HL-60 (cell line): ENCODE data around the gene PDCL2.

Source experiments
- DNase-seq, 2 experiments: peaks; one replicate each; pipeline ENCODE4 v3.0.0-alpha.2; 2010 to 2020; ENCODE audit warnings: low read depth in 1 of 2, low spot score in 1 of 2
- H3K27ac ChIP-seq: fragments of 250-450 bp; sonication (Bioruptor Pico); replicated peaks from 2 replicates; pipeline ENCODE4 v1.5.1; 2020; ENCODE audit warnings: mild to moderate bottlenecking, moderate library complexity
- H3K27me3 ChIP-seq: fragments of 250-450 bp; sonication (Bioruptor Pico); 2 replicates; pipeline ENCODE4 v1.5.1; 2021; ENCODE audit warnings: mild to moderate bottlenecking, moderate library complexity; ENCODE audit not compliant: insufficient read depth, poor library complexity, severe bottlenecking
- H3K4me3 ChIP-seq: replicated peaks from 2 replicates; pipeline ENCODE4 v1.5.1; 2011; ENCODE audit warnings: mild to moderate bottlenecking, control low read depth, low read length; ENCODE audit not compliant: insufficient read depth
- GABPA ChIP-seq: IDR thresholded peaks from 2 replicates; pipeline ENCODE4 v1.6.1; 2012; ENCODE audit warnings: low read depth
- POLR2AphosphoS5 ChIP-seq: IDR thresholded peaks from 2 replicates; pipeline ENCODE4 v1.6.1; 2012; ENCODE audit warnings: low read depth
- SPI1 ChIP-seq: IDR thresholded peaks from 2 replicates; pipeline ENCODE4 v1.6.1; 2012; ENCODE audit warnings: low read depth, mild to moderate bottlenecking, borderline replicate concordance
- TF ChIP-seq, protein P1 (sequence below): IDR thresholded peaks from 2 replicates; pipeline ENCODE4 v1.6.1; 2012; ENCODE audit warnings: low read depth; ENCODE audit not compliant: insufficient replicate concordance
- TF ChIP-seq, protein P2 (sequence below): IDR thresholded peaks from one replicate; pipeline ENCODE4 v1.5.1; 2011; ENCODE audit warnings: low read length, control low read depth, inconsistent platforms; ENCODE audit not compliant: insufficient read depth

Gene PDCL2

GRCh38 chr4:55635741-55636655 is 44.0 kb upstream of the PDCL2 start, which contains the start of gene NMU:
Gene NMU, minus strand, starts transcription at chr4:55636298. Its CDS starts 106 bp downstream, at chr4:55636192.
- Histone ChIP-seq H3K27ac (no peak within 1 kb of the TSS), H3K4me3 (no peak within 1 kb of the TSS), H3K27me3 (peaks cover 32% of the 10 kb centered on the region)
- no peak for DNase-seq
- TF ChIP-seq, protein P1, sequence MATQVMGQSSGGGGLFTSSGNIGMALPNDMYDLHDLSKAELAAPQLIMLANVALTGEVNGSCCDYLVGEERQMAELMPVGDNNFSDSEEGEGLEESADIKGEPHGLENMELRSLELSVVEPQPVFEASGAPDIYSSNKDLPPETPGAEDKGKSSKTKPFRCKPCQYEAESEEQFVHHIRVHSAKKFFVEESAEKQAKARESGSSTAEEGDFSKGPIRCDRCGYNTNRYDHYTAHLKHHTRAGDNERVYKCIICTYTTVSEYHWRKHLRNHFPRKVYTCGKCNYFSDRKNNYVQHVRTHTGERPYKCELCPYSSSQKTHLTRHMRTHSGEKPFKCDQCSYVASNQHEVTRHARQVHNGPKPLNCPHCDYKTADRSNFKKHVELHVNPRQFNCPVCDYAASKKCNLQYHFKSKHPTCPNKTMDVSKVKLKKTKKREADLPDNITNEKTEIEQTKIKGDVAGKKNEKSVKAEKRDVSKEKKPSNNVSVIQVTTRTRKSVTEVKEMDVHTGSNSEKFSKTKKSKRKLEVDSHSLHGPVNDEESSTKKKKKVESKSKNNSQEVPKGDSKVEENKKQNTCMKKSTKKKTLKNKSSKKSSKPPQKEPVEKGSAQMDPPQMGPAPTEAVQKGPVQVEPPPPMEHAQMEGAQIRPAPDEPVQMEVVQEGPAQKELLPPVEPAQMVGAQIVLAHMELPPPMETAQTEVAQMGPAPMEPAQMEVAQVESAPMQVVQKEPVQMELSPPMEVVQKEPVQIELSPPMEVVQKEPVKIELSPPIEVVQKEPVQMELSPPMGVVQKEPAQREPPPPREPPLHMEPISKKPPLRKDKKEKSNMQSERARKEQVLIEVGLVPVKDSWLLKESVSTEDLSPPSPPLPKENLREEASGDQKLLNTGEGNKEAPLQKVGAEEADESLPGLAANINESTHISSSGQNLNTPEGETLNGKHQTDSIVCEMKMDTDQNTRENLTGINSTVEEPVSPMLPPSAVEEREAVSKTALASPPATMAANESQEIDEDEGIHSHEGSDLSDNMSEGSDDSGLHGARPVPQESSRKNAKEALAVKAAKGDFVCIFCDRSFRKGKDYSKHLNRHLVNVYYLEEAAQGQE, result no peak
- TF ChIP-seq POLR2AphosphoS5 (no peak), SPI1 (no peak), GABPA (no peak)
- TF ChIP-seq, protein P2, sequence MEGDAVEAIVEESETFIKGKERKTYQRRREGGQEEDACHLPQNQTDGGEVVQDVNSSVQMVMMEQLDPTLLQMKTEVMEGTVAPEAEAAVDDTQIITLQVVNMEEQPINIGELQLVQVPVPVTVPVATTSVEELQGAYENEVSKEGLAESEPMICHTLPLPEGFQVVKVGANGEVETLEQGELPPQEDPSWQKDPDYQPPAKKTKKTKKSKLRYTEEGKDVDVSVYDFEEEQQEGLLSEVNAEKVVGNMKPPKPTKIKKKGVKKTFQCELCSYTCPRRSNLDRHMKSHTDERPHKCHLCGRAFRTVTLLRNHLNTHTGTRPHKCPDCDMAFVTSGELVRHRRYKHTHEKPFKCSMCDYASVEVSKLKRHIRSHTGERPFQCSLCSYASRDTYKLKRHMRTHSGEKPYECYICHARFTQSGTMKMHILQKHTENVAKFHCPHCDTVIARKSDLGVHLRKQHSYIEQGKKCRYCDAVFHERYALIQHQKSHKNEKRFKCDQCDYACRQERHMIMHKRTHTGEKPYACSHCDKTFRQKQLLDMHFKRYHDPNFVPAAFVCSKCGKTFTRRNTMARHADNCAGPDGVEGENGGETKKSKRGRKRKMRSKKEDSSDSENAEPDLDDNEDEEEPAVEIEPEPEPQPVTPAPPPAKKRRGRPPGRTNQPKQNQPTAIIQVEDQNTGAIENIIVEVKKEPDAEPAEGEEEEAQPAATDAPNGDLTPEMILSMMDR, result no peak

- Histone ChIP-seq H3K4me3 (no peak overlapping the region), H3K27me3 (peaks cover 32% of the 10 kb centered on the region), H3K27ac (no peak overlapping the region)
- no peak for TF ChIP-seq GABPA
- no peak for TF ChIP-seq SPI1
- TF ChIP-seq POLR2AphosphoS5, result no peak
- TF ChIP-seq, protein P2, result no peak
- TF ChIP-seq, protein P1, result no peak
- DNase-seq, result no peak
Observed at GRCh38 chr4:55635282-55635681, 43.2 kb upstream of the PDCL2 start.

DNA sequence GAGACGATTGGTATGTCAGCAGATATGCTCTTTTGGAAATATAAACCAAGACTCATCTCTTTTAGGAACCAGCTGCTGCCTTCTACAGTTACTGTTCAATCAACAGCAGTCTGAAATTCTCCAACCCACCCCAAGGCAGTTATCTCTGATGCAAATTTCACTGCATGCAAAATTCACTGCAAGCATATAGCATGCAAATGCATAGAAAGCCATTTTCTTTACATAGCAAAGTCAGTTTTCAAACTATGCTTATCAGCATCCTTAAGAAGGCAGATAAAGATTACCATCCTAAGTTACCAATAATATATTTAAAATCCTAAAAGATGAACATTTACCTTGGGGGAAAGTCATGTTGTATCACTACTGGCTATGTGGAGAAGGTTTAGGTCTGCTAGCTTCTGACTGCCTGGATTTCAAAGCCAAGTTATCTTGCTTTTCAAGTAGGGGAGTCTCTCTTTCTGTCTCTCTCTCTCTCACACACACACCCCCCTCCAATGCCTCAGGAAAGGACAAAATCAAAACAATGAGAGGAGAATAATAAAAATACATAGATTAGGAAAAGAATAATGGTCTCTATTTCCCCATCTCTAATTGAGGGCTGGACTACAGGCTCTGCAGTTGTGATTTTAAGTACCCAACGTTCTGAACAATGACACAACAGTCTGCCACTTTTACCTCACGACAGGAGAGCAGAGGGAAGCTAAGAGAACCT is 42.5 kb upstream of the PDCL2 start:
- Histone ChIP-seq H3K27ac (no peak overlapping the region), H3K4me3 (no peak overlapping the region), H3K27me3 (peaks cover 32% of the 10 kb centered on the region)
- TF ChIP-seq, protein P1, result no peak
- TF ChIP-seq, protein P2, result no peak
- TF ChIP-seq POLR2AphosphoS5, result no peak
- TF ChIP-seq GABPA, result no peak
- TF ChIP-seq SPI1, result no peak
- DNase-seq, result no peak
